LNCAP (cell line): ENCODE data around the gene TLR5.

Experiments
- CTCF ChIP-seq: fragments of 450-650 bp; IDR thresholded peaks from 2 replicates; pipeline ENCODE4 v1.5.1; 2017; ENCODE audit warnings: mild to moderate bottlenecking

TLR5 gene

GRCh38 chr1:223118418-223118817 is 24.6 kb downstream of the TLR5 start:
- no peak for TF ChIP-seq CTCF

DNA sequence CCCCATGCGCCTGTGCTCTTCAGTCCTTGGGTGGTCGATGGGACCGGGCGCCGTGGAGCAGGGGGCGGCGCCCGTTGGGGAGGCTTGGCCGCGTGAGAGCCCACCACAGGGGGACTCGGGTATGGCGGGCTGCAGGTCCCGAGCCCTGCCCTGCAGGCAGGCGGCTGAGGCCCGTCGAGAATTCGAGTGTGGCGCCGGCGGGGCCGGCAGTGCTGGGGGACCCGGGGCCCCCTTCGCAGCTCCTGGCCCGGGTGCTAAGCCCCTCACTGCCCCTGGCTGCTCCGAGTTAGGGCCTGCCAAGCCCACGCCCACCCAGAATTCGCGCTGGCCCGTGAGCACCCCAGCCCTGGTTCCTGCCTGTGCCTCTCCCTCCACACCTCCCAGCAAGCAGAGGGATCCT is 26.1 kb downstream of the TLR5 start:
- TF ChIP-seq CTCF = no peak

DNA sequence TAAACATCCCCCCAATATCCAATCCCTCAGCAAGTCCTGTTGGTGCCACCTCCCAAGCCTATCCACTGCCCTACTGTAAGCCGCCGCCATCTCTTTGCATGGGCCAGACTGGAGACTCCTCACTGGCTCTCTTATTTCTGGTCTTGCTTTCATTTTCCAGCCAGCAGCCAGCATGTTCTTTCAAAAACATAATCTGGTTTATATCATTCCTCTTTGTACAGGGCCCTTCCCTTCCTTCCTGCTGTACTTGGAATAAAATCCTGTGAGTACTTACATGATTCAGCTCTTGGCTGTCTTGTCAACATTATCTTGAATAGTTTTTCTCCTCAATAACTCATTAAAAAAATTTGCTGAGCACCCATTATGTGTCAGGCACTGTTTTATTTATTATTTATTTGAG is 28.2 kb downstream of the TLR5 start:
- no peak for TF ChIP-seq CTCF

DNA sequence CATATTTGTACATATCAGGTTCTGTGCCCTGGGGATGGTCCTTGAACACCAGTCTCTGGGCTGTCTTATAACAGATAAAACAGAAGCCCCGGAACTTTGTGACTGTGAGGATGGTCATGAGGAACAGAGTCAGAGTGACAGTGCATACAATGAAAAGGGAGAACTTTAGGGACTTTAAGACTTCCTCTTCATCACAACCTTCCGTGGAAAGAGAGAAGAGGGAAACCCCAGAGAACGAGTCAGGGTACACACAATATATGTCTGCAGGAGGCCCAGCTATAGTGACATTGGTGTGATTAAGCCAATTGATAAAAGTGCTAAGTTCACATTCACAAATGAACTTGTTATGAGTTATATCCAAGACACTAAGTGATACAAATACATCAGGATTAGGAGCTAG is 32.1 kb downstream of the TLR5 start:
- no peak for TF ChIP-seq CTCF

DNA sequence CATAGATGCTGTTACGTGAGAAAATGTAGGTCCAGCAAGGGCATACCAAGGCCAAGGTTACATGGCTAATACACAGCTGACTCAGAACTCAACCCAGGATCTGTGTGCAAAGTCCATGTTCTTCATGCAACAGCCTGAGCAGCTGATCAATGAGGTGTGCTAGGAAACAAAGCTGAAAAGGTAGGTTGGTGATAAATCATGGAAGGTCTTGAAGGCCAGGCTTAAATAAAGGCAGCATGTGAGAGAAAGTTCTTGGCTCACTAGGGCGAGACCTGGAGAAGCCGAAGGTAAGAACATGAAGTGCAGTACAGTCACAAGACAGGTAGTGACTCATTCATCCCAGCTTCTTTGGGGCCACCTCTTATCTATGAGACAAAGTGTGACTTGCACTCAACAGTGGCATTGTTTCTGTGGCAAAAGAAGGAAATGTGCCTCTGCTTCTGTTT is 33.4 kb downstream of the TLR5 start:
- TF ChIP-seq CTCF = no peak

GRCh38 chr1:223106856-223107255 is 36.2 kb downstream of the TLR5 start:
- no peak for TF ChIP-seq CTCF

- no peak for TF ChIP-seq CTCF
Observed at GRCh38 chr1:223105568-223105967, 37.5 kb downstream of the TLR5 start.

DNA sequence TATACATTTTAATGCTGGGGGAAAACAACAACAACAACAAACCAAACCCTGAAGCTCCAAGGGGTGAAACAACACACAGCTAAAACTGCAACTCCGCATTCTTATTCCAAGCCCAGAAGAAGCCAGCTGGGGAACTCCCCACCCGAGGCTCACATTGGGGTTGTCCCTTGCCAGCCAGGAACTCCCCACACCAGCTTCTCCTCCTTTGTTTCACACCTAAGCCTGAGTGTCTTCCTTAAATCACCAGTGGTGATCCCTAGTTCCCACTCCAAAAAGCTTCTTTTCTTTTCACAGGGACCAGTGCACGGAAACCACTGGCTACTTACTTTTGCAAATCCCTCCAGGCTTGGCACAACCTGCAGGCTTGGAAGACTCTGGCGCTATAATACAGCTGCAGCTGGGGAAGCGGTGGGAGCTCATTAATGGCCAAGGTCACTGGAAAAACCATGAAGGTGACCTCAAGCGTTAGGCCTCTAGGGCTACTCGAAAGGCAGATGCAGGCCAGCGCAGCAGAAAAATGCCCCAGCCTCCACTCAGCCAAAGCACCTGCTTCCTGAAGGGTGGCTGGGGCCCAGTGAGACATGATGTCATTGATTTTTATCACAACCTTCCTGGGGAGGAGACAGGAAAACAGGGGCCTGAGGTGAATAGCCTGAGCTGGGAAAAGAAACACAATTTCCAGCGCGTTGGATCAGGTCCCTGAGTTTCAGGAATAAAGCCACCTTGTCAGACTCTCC is 40.1 kb downstream of the TLR5 start:
- TF ChIP-seq CTCF = no peak
